ENCODE measurements around the gene KRTAP10-7.
"Not testable (repeated sequence)": the region's sequence is repeated elsewhere in the genome, so short reads cannot be mapped to it uniquely, and the experiment has no call there.

Gene KRTAP10-7

DNA sequence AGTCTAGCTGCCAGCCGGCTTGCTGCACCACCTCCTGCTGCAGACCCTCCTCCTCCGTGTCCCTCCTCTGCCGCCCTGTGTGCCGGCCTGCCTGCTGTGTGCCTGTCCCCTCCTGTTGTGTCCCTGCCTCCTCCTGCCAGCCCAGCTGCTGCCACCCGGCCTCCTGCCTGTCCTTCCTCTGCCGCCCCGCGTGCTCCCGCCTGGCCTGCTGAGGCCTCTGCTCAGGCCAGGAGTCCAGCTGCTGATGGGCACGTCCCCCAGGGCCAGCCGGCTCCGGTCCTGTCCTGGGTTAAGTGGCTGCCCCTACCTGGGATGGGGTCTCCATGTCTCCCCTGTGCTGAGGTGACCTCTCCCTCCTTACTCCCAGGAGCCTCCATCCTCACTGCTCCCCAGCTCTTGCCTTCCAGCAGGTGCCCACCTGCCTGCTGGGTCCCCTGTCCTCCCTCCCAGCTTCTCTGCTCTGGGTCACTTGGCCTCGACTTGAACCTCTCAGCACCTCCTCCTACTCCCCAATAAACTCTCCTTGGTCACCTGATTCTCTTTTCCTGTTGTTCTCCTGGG, 12.4 kb downstream of the KRTAP10-7 start:
- no peak for DNase-seq

DNA sequence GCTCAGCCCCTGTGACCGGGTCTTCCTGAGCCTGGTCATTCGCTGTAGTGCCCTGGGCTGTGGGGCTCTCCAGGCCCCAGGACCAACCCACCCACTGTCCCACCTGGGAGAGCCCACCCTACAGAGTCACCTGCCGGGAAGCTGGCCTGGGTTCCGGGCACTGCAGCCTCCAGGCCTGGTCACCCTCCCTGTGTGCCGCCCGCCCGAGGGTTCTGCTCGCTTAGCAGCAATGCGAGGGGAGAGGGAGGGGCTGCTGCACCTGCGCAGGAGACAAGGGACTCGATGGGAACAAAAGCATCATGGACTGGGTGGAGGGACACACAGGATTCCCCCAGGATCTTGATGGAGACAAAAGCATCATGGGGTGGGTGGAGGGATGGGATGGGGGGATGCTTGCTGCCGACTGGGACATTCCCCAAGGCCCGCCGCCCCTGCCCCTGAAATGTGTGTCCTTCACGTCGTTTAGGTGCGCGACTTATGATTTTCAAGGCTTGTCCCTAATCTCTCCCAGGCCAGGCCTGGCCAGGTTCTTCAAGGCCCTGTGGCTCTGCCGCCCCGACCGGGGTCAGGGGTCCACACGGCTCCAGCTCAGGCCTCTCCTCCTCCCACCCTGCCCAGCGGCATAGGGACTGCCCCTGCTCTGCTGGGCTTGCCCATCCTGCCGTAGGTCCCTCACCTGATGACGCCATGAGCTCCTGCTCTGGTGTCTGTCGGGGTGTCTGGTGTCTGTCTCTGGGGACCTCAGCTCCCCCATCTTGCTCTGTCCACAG, 13.2 kb downstream of the KRTAP10-7 start:
- no peak for DNase-seq

DNA sequence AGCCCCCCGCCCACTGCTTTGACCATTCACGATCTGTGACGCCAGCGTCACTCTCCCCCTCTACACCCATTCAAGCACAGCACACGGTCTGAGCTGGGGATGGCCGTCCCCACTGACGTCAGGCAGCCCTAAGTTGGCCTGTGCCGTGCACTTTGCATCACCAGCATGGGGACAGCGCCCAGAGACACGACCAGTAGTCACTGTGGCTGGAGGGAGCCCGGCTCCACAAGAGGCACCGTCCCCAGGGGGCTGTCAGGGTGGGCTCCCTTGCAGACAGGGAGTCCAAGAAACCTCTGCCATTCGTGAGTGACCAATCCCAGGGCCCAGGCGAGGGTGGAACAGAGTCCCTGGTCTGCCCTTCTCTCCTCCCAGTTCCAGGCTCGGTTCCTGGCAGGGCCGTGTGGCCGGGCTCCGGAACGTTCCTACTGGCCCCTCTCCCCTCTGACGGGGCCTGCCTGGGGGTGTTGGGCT, 13.8 kb downstream of the KRTAP10-7 start:
- DNase-seq = no peak

DNA sequence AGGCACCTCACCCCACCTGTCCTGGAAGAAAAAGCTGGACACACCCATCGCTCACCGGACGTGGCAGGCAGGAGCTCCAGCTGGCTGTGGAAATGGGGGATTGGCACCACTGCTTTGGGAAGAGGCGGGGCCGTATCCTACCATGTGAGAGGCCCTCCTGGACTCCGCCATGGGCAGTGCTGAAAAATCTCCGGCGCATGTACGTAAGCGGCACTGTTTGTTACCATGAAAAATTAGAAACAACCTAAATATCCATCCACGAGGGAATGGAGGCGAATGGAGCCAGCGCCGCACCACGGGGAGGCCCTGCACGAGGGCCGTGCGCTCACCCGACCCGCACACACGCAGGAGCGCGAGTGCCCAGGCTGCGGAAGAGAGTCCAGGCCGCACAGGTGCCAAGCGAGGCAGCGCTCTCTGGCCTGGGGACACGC, 14.6 kb downstream of the KRTAP10-7 start:
- no peak for DNase-seq

DNA sequence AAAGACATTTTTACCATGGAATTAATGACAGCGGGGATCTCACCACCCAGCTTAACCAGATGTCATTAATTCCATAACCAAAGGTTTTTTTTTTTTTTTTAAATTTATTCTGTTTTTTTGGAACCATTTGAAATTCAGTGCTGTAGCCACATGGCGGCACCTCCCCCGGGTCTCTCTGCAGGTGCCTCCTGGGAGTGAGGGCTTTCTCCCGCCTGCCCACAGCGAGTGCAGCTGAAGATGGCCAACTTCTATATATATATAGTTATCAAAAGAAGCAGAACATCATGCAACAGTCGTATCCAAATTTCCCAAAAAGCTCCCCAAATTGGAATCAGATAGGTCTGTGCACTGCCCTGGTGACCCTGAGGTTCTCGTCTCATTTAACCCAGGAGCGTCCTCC, 15.1 kb downstream of the KRTAP10-7 start:
- no peak for DNase-seq

DNA sequence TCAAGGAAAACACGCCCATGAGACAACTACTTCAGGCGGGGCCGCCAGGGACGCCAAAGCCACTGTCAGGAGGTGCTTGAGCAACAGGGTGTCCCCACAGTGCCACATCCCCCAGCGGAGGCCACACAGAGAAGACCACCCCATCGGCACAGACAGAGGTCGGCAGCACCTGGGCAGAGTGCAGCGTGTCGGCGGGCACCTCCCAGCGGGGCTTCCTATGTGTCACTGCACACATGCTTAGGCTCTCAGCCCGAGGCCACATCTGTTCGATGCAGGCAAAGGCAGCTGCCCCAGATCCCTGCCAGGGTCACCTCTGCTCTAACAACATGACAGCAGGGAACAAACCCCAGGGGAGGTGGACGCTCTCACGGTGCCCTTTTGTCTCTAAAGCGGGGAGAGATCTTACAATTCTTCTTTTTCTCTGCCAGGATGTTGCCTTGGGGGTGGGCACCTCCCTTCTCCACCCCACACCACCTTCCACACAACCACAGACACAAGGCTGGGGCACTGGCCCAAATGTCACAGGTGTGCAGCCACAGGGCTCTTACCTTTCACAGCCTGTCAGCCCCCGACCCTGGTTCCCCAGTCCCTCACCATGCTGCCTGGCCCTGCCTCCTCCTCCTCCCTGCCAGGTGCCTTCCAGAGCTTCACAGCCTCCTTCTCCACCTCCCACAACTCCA, 15.7 kb downstream of the KRTAP10-7 start:
- no peak for DNase-seq

DNA sequence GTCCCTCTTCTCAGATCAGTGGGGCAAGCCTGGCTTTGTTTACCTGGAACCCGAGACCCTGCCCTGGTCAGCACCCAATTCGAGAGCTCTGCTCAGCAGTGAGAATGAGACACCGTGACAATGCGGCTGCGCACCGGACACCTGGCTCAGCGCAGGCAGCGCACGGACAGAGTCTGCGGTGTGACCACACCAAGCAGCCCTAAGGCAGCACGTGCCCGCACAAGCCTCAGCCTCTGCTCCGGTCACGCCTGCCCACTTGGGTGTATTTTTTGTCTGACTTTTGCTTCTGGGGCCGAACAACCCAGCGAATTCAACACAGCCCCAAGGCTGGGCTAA, 16.2 kb downstream of the KRTAP10-7 start:
- DNase-seq = no peak

DNA sequence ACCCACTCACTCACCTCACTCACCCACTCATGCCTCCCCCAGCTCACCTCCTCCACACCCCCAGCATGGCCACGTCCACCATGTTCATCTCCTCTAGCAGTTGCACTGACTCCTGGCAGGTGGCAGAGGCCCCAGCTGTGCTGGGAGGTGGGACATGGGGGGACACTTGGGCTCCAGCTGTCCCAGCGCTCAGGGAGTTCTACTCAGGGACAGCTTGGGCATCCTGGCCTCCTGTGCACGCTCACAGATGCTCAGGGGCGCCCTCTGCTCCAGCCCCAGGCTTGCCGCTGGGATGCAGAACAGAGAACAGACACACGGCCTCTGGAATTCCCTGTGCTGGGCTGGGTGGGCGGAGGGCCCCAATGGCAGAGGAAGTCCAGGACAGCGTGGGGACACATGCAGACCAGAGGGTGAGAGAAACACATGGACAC, 16.7 kb downstream of the KRTAP10-7 start:
- DNase-seq = no peak

DNA sequence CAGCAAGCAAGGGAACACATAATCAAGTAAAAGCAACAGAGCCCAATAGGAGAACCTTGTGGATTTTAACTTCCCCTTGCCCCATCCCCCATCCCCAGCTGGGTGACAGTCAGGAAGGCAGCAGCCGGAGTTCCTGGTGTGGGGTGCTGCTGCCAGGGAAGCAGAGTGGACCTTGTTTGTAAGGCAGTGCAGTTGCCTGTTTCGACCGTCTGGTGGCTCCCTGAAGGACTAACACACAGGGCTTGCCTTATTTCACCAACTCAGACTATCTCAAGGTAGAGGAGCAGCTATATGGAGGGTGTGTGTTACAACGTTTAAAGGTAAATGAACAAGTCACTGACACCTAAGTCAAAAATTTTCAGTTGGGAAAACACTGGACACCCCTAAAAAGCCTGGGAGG, 18.1 kb downstream of the KRTAP10-7 start:
- DNase-seq = no peak

DNA sequence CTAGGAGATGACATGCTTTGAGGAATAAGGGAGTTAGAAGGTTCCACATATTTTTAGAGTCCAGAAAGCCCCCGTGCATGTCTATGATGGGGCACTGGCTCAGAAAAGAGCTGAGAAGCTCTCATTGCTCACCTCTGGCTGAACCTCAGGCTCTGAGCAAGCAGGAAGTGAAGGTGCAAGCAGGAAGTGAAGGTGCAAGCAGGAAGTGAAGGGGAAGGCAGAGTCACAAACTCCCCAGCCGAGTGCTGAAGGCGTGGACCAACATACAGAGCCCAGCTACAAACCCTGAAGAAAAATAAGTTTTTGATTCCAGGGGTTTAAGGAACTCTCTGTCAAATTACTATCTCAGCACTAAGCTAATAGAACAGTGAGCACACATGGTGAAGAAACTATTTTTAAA, 18.5 kb downstream of the KRTAP10-7 start:
- no peak for DNase-seq

DNA sequence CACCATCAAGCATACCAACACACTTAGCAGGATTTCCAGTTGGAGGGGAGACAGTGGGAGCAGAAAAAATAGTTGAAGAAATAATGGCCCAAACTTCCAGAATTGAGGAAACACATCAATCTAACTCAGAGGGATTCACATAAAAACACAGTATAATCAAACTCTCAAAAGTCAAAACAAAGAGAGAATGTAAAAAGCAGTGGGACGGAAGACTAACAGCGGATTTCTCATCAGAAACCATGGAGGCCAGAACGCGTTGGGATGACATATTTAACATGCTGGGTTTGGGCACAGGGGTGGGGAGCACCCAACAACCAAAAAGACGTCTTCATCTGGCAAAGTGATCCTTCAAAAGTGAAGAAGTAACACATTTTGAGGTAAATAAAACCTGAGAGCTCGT, 19.5 kb downstream of the KRTAP10-7 start:
- no peak for DNase-seq

DNA sequence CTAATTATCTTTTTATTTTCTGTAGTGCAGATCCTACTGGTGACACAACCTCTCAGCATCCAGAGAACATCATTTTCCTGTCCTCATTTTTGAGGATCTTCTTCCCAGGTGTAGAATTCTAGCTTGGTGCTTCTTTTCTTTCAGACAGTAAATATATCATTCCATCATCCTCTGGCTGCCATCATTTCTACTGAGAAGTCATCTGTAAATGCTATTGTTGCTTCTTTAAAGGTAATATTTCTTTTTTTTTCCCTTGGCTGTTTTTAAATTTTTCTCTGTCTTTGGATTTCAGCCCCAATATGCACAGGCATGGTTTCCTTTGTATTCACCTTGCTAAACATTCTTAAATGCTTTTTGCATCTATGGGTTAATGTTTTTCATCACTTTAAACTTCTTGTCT, 23.2 kb downstream of the KRTAP10-7 start:
- DNase-seq = no peak

DNA sequence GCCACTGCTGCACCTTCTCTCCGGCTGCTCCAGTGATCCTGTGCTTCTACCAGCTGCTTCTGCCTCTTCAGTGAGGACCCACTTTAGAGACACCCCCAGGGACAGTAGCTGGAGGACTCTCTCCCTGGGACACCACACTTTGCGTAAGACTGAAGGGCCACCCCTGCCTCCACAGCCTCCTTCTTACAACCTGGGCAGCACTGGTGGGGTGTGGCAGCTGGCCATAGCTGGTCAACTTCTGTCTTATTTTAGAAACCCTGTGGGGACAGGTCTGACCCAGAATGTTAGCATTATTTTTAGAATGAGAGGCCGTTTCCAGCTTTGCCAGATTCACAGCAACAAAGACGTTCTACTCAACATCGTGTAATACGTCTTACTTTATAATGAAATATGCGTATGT, 25.4 kb downstream of the KRTAP10-7 start:
- DNase-seq = no peak

DNA sequence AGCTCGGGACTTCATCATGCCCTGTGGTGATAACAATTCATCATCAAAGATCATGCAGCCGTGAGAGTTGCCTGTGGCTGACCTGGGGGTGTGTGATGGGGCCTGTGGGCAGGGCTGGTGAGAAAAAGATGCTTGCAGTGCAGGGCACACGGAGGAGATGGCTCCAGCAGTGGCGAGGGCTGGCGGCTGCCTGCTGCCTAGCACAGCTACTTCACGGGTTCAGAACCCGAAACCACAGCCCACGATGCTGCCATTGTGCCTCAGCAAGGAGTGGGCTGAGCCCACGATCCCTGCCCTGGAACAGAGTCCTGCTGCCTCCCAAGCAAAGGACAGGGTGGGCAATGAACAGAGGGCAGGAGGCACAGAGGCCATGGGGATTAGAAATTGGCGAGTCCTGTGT, 25.9 kb downstream of the KRTAP10-7 start:
- DNase-seq = no peak

DNA sequence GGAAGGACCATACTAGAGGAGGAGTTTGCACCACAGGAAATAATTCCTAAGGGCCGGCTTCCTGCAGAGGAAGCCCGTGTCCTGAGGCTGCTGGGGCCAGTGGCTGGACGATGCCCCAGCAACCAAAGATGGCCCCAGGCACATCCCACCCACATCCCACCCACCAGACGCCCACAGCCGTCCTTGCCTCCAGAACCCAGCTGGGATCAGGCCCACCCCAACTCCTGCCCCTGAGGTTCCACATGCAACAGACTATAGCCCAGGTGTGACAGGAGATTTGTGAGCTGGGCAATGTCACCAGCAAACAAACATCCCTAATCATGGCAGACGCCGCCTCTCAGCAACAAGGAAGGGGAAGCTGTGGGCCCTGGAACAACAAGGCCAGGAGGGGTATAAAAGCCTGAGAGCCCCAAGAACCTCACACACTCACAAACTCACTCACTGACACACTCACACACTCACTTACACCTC, 26.3 kb downstream of the KRTAP10-7 start, which contains the start of gene KRTAP10-9:
Gene KRTAP10-9 (plus strand): TSS at position 421 of the 471 bp plus-strand sequence. CDS start 79 bp downstream, outside the sequence.
- no peak for DNase-seq

DNA sequence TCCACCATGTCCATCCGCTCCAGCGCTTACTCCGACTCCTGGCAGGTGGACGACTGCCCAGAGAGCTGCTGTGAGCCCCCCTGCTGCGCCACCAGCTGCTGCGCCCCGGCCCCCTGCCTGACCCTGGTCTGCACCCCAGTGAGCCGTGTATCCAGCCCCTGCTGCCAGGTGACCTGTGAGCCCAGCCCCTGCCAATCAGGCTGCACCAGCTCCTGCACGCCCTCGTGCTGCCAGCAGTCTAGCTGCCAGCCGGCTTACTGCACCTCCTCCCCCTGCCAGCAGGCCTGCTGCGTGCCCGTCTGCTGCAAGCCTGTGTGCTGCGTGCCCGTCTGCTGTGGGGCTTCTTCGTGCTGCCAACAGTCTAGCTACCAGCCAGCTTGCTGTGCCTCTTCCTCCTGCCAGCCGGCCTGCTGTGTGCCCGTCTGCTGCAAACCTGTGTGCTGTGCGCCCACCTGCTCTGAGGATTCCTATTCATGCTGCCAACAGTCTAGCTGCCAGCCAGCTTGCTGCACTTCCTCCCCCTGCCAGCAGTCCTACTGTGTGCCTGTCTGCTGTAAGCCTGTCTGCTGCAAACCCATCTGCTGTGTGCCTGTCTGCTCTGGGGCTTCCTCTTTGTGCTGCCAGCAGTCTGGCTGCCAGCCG, 26.9 kb downstream of the KRTAP10-7 start:
- not testable (repeated sequence) for DNase-seq

DNA sequence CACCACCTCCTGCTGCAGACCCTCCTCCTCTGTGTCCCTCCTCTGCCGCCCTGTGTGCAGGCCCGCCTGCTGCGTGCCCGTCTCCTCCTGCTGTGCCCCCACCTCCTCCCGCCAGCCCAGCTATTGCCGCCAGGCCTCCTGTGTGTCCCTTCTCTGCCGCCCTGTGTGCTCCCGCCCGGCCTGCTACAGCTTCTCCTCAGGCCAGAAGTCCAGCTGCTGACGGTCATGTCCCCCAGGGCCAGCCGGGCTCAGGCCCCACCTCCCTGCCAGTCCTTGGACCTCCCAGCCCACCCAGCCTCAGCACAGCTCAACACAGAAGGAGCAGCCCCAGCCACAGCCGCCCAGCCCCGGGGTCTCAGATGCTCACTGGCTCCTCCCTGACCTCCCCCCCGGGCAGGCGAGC, 27.4 kb downstream of the KRTAP10-7 start:
- DNase-seq = not testable (repeated sequence)

DNA sequence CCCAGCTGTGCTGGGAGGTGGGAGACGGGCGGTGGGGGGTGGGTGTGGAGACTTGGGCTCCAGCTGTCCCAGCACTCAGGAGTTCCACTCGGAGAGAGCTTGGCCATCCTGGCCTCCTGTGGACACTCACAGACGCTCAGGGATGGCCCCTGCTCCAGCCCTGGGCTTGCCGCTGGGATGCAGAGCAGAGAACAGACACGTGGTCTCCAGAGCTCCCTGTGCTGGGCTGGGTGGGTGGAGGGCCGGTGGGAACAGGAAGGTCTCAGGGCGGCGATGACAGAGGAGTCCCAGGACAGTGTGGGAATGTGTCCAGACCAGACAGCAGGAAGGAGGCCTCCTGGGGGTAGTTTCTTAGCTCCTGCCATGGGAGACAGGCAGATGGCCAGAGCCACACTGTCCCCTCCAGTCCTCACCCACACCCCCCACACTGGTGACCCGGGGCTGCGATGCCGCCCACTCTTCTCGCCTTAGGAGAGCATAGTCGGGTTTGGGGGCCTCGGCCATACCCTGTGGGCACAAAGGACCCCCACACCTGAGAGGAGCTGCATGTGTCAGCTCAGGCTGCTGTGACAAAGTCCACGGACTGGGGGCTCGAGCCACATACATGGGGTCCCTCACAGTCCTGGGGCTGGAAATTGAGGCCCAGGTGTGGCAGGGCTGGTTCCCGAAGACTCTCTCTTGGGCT, 28.5 kb downstream of the KRTAP10-7 start:
- no peak for DNase-seq

DNA sequence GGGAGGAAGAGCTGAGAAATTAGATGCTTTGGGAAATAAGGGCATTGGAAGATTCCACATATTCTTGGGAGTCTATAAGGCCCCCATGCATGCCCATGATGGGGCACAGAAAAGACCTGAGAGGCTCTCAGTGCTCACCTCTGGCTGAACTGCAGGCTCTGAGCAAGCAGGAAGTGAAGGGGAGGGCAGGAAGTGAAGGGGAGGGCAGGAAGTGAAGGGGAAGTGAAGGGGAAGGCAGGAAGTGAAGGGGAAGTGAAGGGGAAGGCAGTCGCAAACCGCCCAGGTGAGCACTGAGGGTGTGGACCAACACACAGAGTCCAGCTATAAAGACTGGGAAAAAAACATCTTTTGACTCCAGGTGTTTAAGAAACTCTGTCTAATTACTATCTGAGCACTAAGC, 30.0 kb downstream of the KRTAP10-7 start:
- DNase-seq = no peak

DNA sequence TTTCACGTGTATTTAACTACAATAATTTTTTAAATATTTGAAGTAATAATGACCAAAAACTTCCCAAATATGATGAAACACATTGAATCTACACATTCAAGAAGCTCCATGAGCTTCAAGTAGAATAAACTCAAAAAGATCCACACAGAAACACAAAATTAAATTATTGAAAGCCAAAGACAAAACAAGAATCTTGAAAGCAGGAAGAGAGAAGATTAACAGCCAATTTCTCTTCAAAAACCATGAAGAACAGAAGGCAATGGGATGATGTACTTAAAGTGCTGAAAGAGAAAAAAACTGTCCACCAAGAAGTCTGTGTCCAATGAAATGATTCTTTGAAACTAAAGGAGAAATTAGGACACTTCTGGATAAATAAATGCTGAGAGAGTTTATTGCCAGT, 31.7 kb downstream of the KRTAP10-7 start:
- no peak for DNase-seq

DNA sequence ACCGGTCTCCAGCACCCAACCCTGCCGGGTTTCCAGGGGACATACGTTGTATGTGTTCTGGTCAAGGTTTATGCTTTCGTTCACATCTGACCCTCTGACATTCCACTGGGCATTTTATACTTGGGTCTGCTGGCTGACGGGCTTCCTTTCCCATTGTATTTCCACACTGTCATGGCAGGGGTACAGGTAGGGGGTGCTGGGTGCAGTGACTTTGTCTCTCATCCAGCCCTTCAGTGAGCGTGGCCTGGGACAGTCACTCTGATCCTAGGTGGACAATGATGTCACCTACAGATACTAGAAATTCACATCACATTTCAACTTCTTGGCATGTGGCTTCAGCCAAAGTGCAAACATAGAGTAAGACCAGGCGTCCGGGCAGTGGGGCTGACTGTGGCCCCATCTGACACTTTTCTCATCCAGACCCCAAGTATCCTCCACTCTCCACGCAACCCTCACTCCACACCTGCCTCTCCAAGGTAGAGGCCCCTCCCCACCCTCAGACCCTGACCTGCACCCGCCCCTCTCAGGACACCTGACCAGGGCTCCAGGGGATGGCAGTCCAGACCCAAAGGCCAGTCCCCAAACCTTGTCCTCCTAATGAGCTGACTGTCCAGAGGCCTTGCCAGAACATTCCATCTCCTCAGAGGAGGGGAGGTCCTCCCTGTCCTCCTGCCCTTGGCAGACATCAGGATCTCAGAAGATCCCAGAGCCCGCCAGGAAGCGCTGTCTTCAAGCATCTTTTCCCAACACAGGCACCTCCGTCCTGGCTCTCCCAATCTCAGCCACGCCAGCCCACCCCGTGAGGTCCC, 36.0 kb downstream of the KRTAP10-7 start:
- DNase-seq = no peak
